Heart right ventricle (tissue), 16 donors: ENCODE data around the gene ATXN1. TPM values are rescaled to one million over a fixed set of nuclear protein-coding genes. Genes with fewer than 3 reads are reported as not detected.

Source experiments
- ATAC-seq, 8 donors: fragments of 200-7000 bp; cut with Tn5 transposase; one replicate each; pipeline ENCODE4 v1.9.1; 2020; ENCODE audit warnings: mild to moderate bottlenecking in 8 of 8, moderate library complexity in 8 of 8, moderate number of reproducible peaks in 1 of 8
- DNase-seq, 2 donors: peaks; one replicate each; pipeline ENCODE4 v3.0.0-alpha.2; 2020
- H3K27ac ChIP-seq, 10 donors: fragments of 200-600 bp; sonication (generic) in 2 of 10; one replicate each; pipeline versions ENCODE4 v1.5.0 to v1.8.0; 2020 to 2022; ENCODE audit warnings: mild to moderate bottlenecking in 3 of 10
- H3K27me3 ChIP-seq, 7 donors: fragments of 200-600 bp; one replicate each; pipeline ENCODE4 v1.8.0; 2021 to 2022; ENCODE audit warnings: mild to moderate bottlenecking in 2 of 7
- H3K36me3 ChIP-seq, 9 donors: fragments of 200-600 bp; sonication (generic) in 1 of 9; one replicate each; pipeline versions ENCODE4 v1.5.0 to v1.8.0; 2020 to 2022; ENCODE audit warnings: mild to moderate bottlenecking in 2 of 9
- H3K4me1 ChIP-seq, 9 donors: fragments of 200-600 bp; sonication (generic) in 1 of 9; one replicate each; pipeline versions ENCODE4 v1.5.0 to v1.8.0; 2020 to 2022; ENCODE audit warnings: mild to moderate bottlenecking in 4 of 9
- H3K4me3 ChIP-seq, 10 donors: fragments of 200-600 bp; sonication (generic) in 2 of 10; one replicate each; pipeline versions ENCODE4 v1.5.0 to v1.8.0; 2020 to 2022; ENCODE audit warnings: mild to moderate bottlenecking in 7 of 10, moderate library complexity in 2 of 10
- H3K9me3 ChIP-seq, 11 donors: fragments of 200-600 bp in 10 of 11; sonication (generic) in 2 of 11; one replicate each; pipeline versions ENCODE4 v1.5.0 to v1.8.0; 2013 to 2022; ENCODE audit warnings: mild to moderate bottlenecking in 2 of 11, control low read depth in 1 of 11, moderate library complexity in 1 of 11
- CTCF ChIP-seq, 9 donors: fragments of 200-600 bp; sonication (generic) in 2 of 9; IDR thresholded peaks; one replicate each; pipeline versions ENCODE4 v1.5.0 to v1.8.0; 2021 to 2022; ENCODE audit warnings: antibody characterized with exemption in 9 of 9, mild to moderate bottlenecking in 5 of 9, moderate library complexity in 1 of 9
- WGBS, 2 donors: extraction: QIAGEN DNeasy Blood & Tissue Kit; methylation state at CpG; one replicate each; pipeline ENCODE4 v1.1.7; 2013; ENCODE audit warnings: inconsistent platforms in 1 of 2; 5-methylcytosine and 5-hydroxymethylcytosine counted together
- intact Hi-C, 10 donors: fragments of 100-400 bp; cut with DNase I; formaldehyde crosslinking; loops; one replicate each; pipeline versions ENCODE4 v1.11.1 to v1.14.2; 2022
- polyA plus RNA-seq, 2 donors: library from polyadenylated mRNA; stranded (reverse); fragments of 200-250 nt; gene quantifications; one replicate each; pipeline ENCODE4 v1.2.3, GENCODE V29; 2013
- total RNA-seq, 10 donors: library from RNA; stranded (reverse); fragmentation: NEBNext Ultra II Directional in 3 of 10; extraction: Animal tissue kit (Norgen Biotek cat#: 25700) in 3 of 10; gene quantifications; one replicate each; pipeline versions ENCODE4 v1.2.1 to v1.2.4, GENCODE V29; 2021 to 2023
- donor health status: Arrhythmogenic right ventricular cardiomyopathy.
- donor health status: ischemic (EF 13 %, LVEDD 7.1; RV severe dilation, severe dysfunction).
- donor health status: healthy with polysubstance abuse.
- donor health status: DM: no; HTN: yes; CAD: no.
- donor health status: DM: no; HTN: no; CAD: no.
- donor health status: ischemic (EF 25% LVEDD 6.9; RV normal size, moderate dysfunction).
- donor health status: ischemic (EF 25% LVEDD 5.7; RV mildly dilated, moderate dysfunction).
- donor health status: healthy.
- donor health status: DM: yes; HTN: yes; CAD: no.
- donor health status: Ischemic cardiomyopathy.
- donor health status: ischemic (EF 35%, LVEDD 5.7; RV mildly dilated, moderate dysfunction).
- donor health status: nonischemic (EF 11% LVEDD 7.7; RV severe dilation, severe dysfunction).
- donor health status: DM: yes; HTN: yes; CAD: no.
- donor health status: PGD.
- donor health status: ischemic (EF 29% LVEDD 5.4; RV normal size, mild dysfunction).
- donor health status: nonischemic (EF 23%, LVEDD 6.1; RV moderate dilation, normal function).

The ATXN1 gene
- total and polyA plus RNA-seq, 12 donors, result 4.1 to 46.5 (median 40.3) TPM

GRCh38 chr6:16292432-16292831 lies 468.8 kb downstream of the ATXN1 start:
- WGBS, 2 donors, result 82 to 85% methylated on average over 5 of the region's 5 CpGs
- no peaks in the 10 kb centered on the region for H3K9me3 ChIP-seq
- intact Hi-C loops, result no loop called here
- H3K27ac ChIP-seq, result no peak overlapping the region
- no peaks in the 10 kb centered on the region for H3K27me3 ChIP-seq
- DNase-seq (no peak), ATAC-seq (no peak)
- peaks cover 0 to 59% (median 6%) of the 10 kb centered on the region in 9 donors for H3K36me3 ChIP-seq
- H3K4me1 ChIP-seq, result no peaks in the 10 kb centered on the region
- TF ChIP-seq CTCF (IDR thresholded peaks at IDR 0.05), result no peak
- no peak overlapping the region for H3K4me3 ChIP-seq

- H3K27me3 ChIP-seq, result no peaks in the 10 kb centered on the region
- no peaks in the 10 kb centered on the region for H3K4me1 ChIP-seq
- TF ChIP-seq CTCF (IDR thresholded peaks at IDR 0.05), result no peak
- WGBS, 2 donors, result 86% methylated on average over 6 of the region's 6 CpGs
- no peak for DNase-seq
- peaks cover 0 to 54% (median 6%) of the 10 kb centered on the region in 9 donors for H3K36me3 ChIP-seq
- no peak overlapping the region for H3K4me3 ChIP-seq
- ATAC-seq, result no peak
- intact Hi-C loops, result no loop called here
- H3K9me3 ChIP-seq, result no peaks in the 10 kb centered on the region
- no peak overlapping the region for H3K27ac ChIP-seq
These were observed 469.5 kb downstream of the ATXN1 start for GRCh38 chr6:16291739-16292138.

- DNase-seq, result no peak
- WGBS, 2 donors, result 96% methylated on average over 26 of the region's 26 CpGs
- Histone ChIP-seq H3K4me1 (peaks cover 0 to 4% (median 0%) of the 10 kb centered on the region in 9 donors), H3K27ac (no peak overlapping the region), H3K27me3 (no peaks in the 10 kb centered on the region), H3K9me3 (no peaks in the 10 kb centered on the region), H3K4me3 (no peak overlapping the region), H3K36me3 (peaks cover 0 to 32% (median 5%) of the 10 kb centered on the region in 9 donors)
- no peak for ATAC-seq
- no peak for TF ChIP-seq CTCF (IDR thresholded peaks at IDR 0.05)
- intact Hi-C loops, result no loop called here
These were observed 473.1 kb downstream of the ATXN1 start for GRCh38 chr6:16288163-16288562.

GRCh38 chr6:16286151-16286522 lies 475.1 kb downstream of the ATXN1 start:
- no peak overlapping the region for H3K27ac ChIP-seq
- H3K9me3 ChIP-seq, result no peaks in the 10 kb centered on the region
- H3K36me3 ChIP-seq, result peaks cover 0 to 25% (median 0%) of the 10 kb centered on the region in 9 donors
- peaks cover 0 to 4% (median 0%) of the 10 kb centered on the region in 9 donors for H3K4me1 ChIP-seq
- ATAC-seq (peak in 7 of 8 donors; percentile 25 to 56 (median 44)), DNase-seq (peak; percentile 12 to 42)
- H3K4me3 ChIP-seq, result no peak overlapping the region
- intact Hi-C loops, result no loop called here
- WGBS, 2 donors, result 44 to 48% methylated on average over 15 of the region's 15 CpGs
- TF ChIP-seq CTCF (IDR thresholded peaks at IDR 0.05), result peak; percentile 44 to 79 (median 68)
- H3K27me3 ChIP-seq, result no peaks in the 10 kb centered on the region
